ENCODE measurements around the gene ADAMTS2.

ADAMTS2 gene

GRCh38 chr5:179191506-179192184, 153.6 kb downstream of the ADAMTS2 start:
- DNase-seq, result no peak

GRCh38 chr5:179190851-179191505, 154.3 kb downstream of the ADAMTS2 start:
- no peak for DNase-seq

- DNase-seq, result no peak
Measured at GRCh38 chr5:179188636-179189035, 156.6 kb downstream of the ADAMTS2 start.

- no peak for DNase-seq
Measured at GRCh38 chr5:179187681-179188575, 157.3 kb downstream of the ADAMTS2 start.

GRCh38 chr5:179187229-179187678, 158.0 kb downstream of the ADAMTS2 start:
- DNase-seq, result no peak

- no peak for DNase-seq
Measured at GRCh38 chr5:179186801-179187200, 158.5 kb downstream of the ADAMTS2 start.

- no peak for DNase-seq
Measured at GRCh38 chr5:179185941-179186411, 159.3 kb downstream of the ADAMTS2 start.

GRCh38 chr5:179185256-179185940, 159.9 kb downstream of the ADAMTS2 start:
- DNase-seq, result no peak

- DNase-seq, result no peak
Measured at GRCh38 chr5:179184521-179185050, 160.7 kb downstream of the ADAMTS2 start.

- DNase-seq, result no peak
Measured at GRCh38 chr5:179183481-179183880, 161.8 kb downstream of the ADAMTS2 start.

- no peak for DNase-seq
Measured at GRCh38 chr5:179182601-179183000, 162.7 kb downstream of the ADAMTS2 start.

- DNase-seq, result no peak
Measured at GRCh38 chr5:179181988-179182387, 163.3 kb downstream of the ADAMTS2 start.

GRCh38 chr5:179180921-179181645, 164.2 kb downstream of the ADAMTS2 start:
- no peak for DNase-seq

- no peak for DNase-seq
Measured at GRCh38 chr5:179180061-179180610, 165.1 kb downstream of the ADAMTS2 start.

- DNase-seq, result no peak
Measured at GRCh38 chr5:179177711-179178575, 167.3 kb downstream of the ADAMTS2 start.

GRCh38 chr5:179176571-179177230, 168.6 kb downstream of the ADAMTS2 start:
- no peak for DNase-seq

- no peak for DNase-seq
Measured at GRCh38 chr5:179176166-179176565, 169.1 kb downstream of the ADAMTS2 start.

GRCh38 chr5:179171816-179172745, 173.2 kb downstream of the ADAMTS2 start:
- no peak for DNase-seq
